C4-2B (cell line): Measurements from ENCODE around the gene PRELID1.
"Not testable (repeated sequence)": the region's sequence is repeated elsewhere in the genome, so short reads cannot be mapped to it uniquely, and the experiment has no call there.

Source experiments
- CTCF ChIP-seq: fragments of 450-650 bp; conservative IDR thresholded peaks from 2 replicates; pipeline ENCODE4 v1.5.1; 2017; ENCODE audit warnings: mild to moderate bottlenecking
- ZFX ChIP-seq: fragments of 450-650 bp; IDR thresholded peaks from 2 replicates; pipeline ENCODE4 v1.6.1; 2017

GRCh38 chr5:177306103-177306640 lies 2.6 kb downstream of the PRELID1 start:
- TF ChIP-seq CTCF, ZFX: not testable (repeated sequence)
